K562 (cell line): ENCODE results near the gene TRPM4. TPM values are rescaled to one million over a fixed set of nuclear protein-coding genes. Genes with fewer than 3 reads are reported as not detected.
A peak's percentile ranks its signal among the peaks of the same experiment; 100 is the strongest.

Source experiments
- ARID1B ChIP-seq: fragments of 450-650 bp; IDR thresholded peaks from 2 replicates; pipeline ENCODE4 v1.6.1; 2016; ENCODE audit warnings: antibody characterized with exemption, mild to moderate bottlenecking, inconsistent platforms
- C11orf30 ChIP-seq: fragments of 450-650 bp; IDR thresholded peaks from 2 replicates; pipeline ENCODE4 v1.6.1; 2016; ENCODE audit warnings: low read depth, mild to moderate bottlenecking
- CTBP1 ChIP-seq: fragments of 450-650 bp; IDR thresholded peaks from 2 replicates; pipeline ENCODE4 v1.6.1; 2016; ENCODE audit warnings: borderline replicate concordance
- EGR1 ChIP-seq: fragments of 450-650 bp; conservative IDR thresholded peaks from 2 replicates; pipeline ENCODE4 v1.6.1; 2017; ENCODE audit warnings: mild to moderate bottlenecking
- EP300 ChIP-seq: IDR thresholded peaks from 2 replicates; pipeline ENCODE4 v1.6.1; 2012; ENCODE audit warnings: low read length, improper control_type of control experiment
- GATAD2A ChIP-seq: fragments of 450-650 bp; IDR thresholded peaks from 2 replicates; pipeline ENCODE4 v1.6.1; 2017
- GTF2F1 ChIP-seq: IDR thresholded peaks from 2 replicates; pipeline ENCODE4 v1.6.1; 2011; ENCODE audit warnings: low read depth, low read length, improper control_type of control experiment
- HCFC1 ChIP-seq: IDR thresholded peaks from 2 replicates; pipeline ENCODE4 v1.6.1; 2012; ENCODE audit warnings: low read depth, low read length, improper control_type of control experiment
- IRF9 ChIP-seq: fragments of 450-650 bp; IDR thresholded peaks from 2 replicates; pipeline ENCODE4 v1.6.1; 2016; ENCODE audit warnings: missing biosample characterization, missing genetic modification characterization
- LARP7 ChIP-seq: fragments of 450-650 bp; IDR thresholded peaks from 2 replicates; pipeline ENCODE4 v1.6.1; 2016
- MAZ ChIP-seq, 2 experiments: fragments of 450-650 bp in 1 of 2; sonication (generic) in 1 of 2; formaldehyde crosslinking; IDR thresholded peaks in 1 of 2; conservative IDR thresholded peaks in 1 of 2; 2 replicates each; pipeline versions ENCODE4 v1.4.0 to v1.5.0; 2020; ENCODE audit warnings: mild to moderate bottlenecking in 1 of 2, missing genetic modification reagents in 1 of 2
- MBD2 ChIP-seq: sonication (generic); IDR thresholded peaks from 2 replicates; pipeline ENCODE4 v1.6.1; 2016; ENCODE audit warnings: low read depth, borderline replicate concordance
- MXI1 ChIP-seq: IDR thresholded peaks from 2 replicates; pipeline ENCODE4 v1.6.1; 2011; ENCODE audit warnings: low read depth, mild to moderate bottlenecking, improper control_type of control experiment, low read length
- MYC ChIP-seq, 2 experiments: fragments of 250-450 bp in 1 of 2; sonication (Bioruptor Pico) in 1 of 2; IDR thresholded peaks; 2 replicates each; pipeline versions ENCODE4 v1.5.1 to v1.6.1; 2012 to 2021; ENCODE audit warnings: low read depth in 2 of 2, borderline replicate concordance in 1 of 2, improper control_type of control experiment in 1 of 2, low read length in 1 of 2, mild to moderate bottlenecking in 1 of 2, moderate library complexity in 1 of 2
- NBN ChIP-seq: fragments of 450-650 bp; IDR thresholded peaks from 2 replicates; pipeline ENCODE4 v1.6.1; 2016; ENCODE audit warnings: low read depth, mild to moderate bottlenecking
- NFIC ChIP-seq: fragments of 450-650 bp; IDR thresholded peaks from 2 replicates; pipeline ENCODE4 v1.6.1; 2017; ENCODE audit warnings: mild to moderate bottlenecking, inconsistent platforms
- PHF21A ChIP-seq: fragments of 450-650 bp; IDR thresholded peaks from 2 replicates; pipeline ENCODE4 v1.6.1; 2017; ENCODE audit warnings: low read depth, borderline replicate concordance
- YBX1 ChIP-seq: fragments of 450-650 bp; IDR thresholded peaks from 2 replicates; pipeline ENCODE4 v1.7.1; 2016; ENCODE audit warnings: mild to moderate bottlenecking
- ZNF639 ChIP-seq, 2 experiments: fragments of 200-800 bp in 1 of 2; sonication (Bioruptor generic) in 1 of 2; sonication (generic) in 1 of 2; formaldehyde crosslinking in 1 of 2; IDR thresholded peaks in 1 of 2; conservative IDR thresholded peaks in 1 of 2; 2 replicates each; pipeline versions ENCODE4 v1.5.0 to v1.6.1; 2016 to 2020; ENCODE audit warnings: missing compliant biosample characterization in 1 of 2, missing genetic modification characterization in 1 of 2, missing genetic modification reagents in 1 of 2
- ZNF644 ChIP-seq: fragments of 200-800 bp; sonication (Bioruptor generic); IDR thresholded peaks from 2 replicates; pipeline ENCODE4 v1.6.1; 2016; ENCODE audit warnings: low read depth, missing genetic modification characterization, missing compliant biosample characterization
- ZNF699 ChIP-seq: fragments of 250-450 bp; sonication (Bioruptor Pico); IDR thresholded peaks from 2 replicates; pipeline ENCODE4 v1.8.0; 2021; ENCODE audit warnings: mild to moderate bottlenecking, moderate library complexity; ENCODE audit not compliant: insufficient replicate concordance
- polyA plus RNA-seq, 8 experiments: library from polyadenylated mRNA; depleted of rRNA in 4 of 8; stranded (reverse) in 5 of 8; unstranded in 3 of 8; fragments of >200 nt; fragmentation: Nextera tagmentation in 2 of 8; fragmentation: Illumina TruSeq in 1 of 8; extraction: Ambion mirVana in 2 of 8; extraction: Trizol in 1 of 8; gene quantifications; 2 replicates each; pipeline versions ENCODE4 v1.2.1 to v1.2.3, GENCODE V29; 2011 to 2014; ENCODE audit warnings: inconsistent platforms in 1 of 8, missing spikeins in 1 of 8
- total RNA-seq, 7 experiments: library from RNA; depleted of rRNA in 6 of 7; stranded (reverse); fragments of >200 nt in 6 of 7; fragmentation: Illumina TruSeq in 2 of 7; extraction: Trizol in 2 of 7; gene quantifications; 2 replicates each; pipeline versions ENCODE4 v1.2.1 to v1.2.3, GENCODE V29; 2011 to 2021; ENCODE audit warnings: low replicate concordance in 1 of 7

TRPM4 gene
- total and polyA plus RNA-seq, 9 of the 15 experiments (the other 6 are each of a cell fraction or from before 2014, with no cell fraction given) = 6.5 to 45.4 (median 15.2) TPM

- TF ChIP-seq IRF9 = 0 out of 2 replicates have a peak, but pooled peaks have one; percentile 34
- TF ChIP-seq ZNF644 (tag) = 0 out of 2 replicates have a peak, but pooled peaks have one; percentile 47
- TF ChIP-seq EGR1 = 0 out of 2 replicates have a peak, but pooled peaks have one; percentile 3
- 0 out of 2 replicates have a peak, but pooled peaks have one; percentile 5 for TF ChIP-seq GATAD2A
- TF ChIP-seq GTF2F1 = 0 out of 2 replicates have a peak, but pooled peaks have one; percentile 46
- TF ChIP-seq NFIC = no peak; the same call in 1 of the 2 replicates
- peak; percentile 34; the same call in 1 of the 2 replicates for TF ChIP-seq HCFC1
- peak; percentile 72 for TF ChIP-seq CTBP1
- TF ChIP-seq ZNF699 (CRISPR knock-in tag) = no peak
- peak; percentile 62; the same call in 1 of the 2 replicates for TF ChIP-seq MBD2
- TF ChIP-seq YBX1 = no peak
- TF ChIP-seq MXI1 = 0 out of 2 replicates have a peak, but pooled peaks have one; percentile 14
- TF ChIP-seq EP300 = peak; percentile 18; the same call in 1 of the 2 replicates
- 0 out of 2 replicates have a peak, but pooled peaks have one; percentile 11 for TF ChIP-seq LARP7
- peak; percentile 81 for TF ChIP-seq NBN
- TF ChIP-seq ARID1B = peak; percentile 41; the same call in 1 of the 2 replicates
- TF ChIP-seq C11orf30 = peak; percentile 55; the same call in 1 of the 2 replicates
- TF ChIP-seq ZNF639 (CRISPR knock-in tag; conservative IDR thresholded peaks at IDR 0.05 in 1 of 2, IDR thresholded peaks at IDR 0.05 in 1 of 2) = no peak
- peak; percentile 39 to 71; a peak in 2 of 4 replicates for TF ChIP-seq MAZ (CRISPR knock-in tag; conservative IDR thresholded peaks at IDR 0.05 in 1 of 2, IDR thresholded peaks at IDR 0.05 in 1 of 2)
- TF ChIP-seq PHF21A = no peak
- TF ChIP-seq MYC (IDR thresholded peaks at IDR 0.05; ENCODE audit: low read depth, low read length) = peak; percentile 87
- TF ChIP-seq MYC (CRISPR knock-in tag; IDR thresholded peaks at IDR 0.05; ENCODE audit: borderline replicate concordance, low read depth) = no peak
Measured at GRCh38 chr19:49155005-49155819, 2.4 kb upstream of the TRPM4 start, which contains the start of gene HRC (continued).
